Raji (cell line): ENCODE data around the gene RNF151.

ENCODE experiments used
- POLR2A ChIP-seq: IDR thresholded peaks from 2 replicates; pipeline ENCODE4 v1.6.1; 2011; ENCODE audit warnings: low read depth, low read length, control low read depth; ENCODE audit not compliant: insufficient read depth

RNF151 gene

DNA sequence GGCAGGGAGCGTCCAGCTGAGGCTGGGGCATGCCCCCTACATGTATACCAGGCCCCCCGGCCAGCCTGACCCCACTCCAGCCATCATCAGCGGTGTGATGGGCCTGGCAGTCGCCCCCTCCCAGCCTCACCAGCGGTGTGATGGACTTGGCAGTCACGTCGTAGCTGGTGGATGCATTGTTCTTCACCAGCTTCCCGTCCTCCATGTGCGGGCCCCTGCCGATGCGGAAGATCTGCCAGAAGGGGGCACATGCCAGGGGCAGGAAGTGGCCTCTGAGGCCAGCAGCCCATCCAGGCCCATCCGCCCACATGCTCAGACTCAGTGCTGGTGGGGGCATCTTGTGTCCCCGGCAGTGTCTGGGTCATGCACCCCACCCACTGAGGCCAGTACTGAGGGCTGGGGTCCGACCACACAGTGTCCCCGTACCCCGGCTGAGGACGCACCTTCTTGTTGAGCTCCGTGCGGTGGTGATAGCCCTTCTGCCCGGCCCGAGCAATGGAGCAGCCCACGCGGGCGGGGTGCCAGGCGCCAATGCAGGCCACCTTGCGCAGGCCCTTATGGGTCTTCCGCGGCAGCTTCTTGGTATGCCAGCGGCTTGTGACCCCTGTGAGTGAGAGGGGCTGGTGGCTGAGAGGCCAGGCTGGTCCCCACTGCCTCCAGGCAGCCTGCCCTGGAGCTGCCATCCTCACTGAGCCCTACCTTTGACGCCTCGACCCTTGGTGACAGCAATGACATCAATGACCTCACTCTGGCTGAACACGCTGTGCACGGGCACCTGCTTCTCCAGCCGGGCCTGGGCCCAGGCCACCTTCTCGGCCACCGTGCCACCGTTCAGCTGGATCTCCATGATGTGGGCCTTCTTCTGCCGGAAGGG is 19.9 kb upstream of the RNF151 start:
- TF ChIP-seq POLR2A = no peak

DNA sequence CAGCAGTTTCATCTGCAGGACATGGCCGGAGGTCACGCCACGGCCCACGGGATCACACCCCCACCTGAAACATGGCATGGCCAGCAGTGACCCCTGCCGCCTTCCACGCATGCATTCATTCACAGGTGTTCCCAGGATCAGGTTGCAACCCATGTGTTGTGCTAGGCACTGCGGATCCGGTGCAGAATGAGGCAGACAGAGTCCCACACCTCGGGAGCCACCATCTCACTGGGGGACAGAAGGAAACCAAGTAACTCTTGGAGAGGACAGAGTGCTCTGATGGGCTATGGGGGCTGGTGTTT is 19.3 kb upstream of the RNF151 start:
- TF ChIP-seq POLR2A = no peak

DNA sequence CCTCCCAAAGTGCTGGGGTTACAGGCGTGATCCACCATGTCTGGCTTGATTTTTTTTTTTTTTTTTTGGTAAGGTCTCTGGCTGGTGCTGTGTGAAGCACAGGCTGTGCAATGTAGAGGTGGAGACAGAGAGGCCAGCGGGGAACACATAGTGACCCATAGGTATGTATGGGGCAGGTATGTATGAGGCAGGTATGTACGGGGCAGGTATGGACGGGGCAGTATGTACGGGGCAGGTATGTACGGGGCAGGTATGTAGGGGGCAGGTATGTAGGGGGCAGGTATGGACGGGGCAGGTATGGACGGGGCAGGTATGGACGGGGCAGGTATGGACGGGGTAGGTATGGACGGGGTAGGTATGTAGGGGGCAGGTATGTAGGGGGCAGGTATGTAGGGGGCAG is 17.1 kb upstream of the RNF151 start:
- TF ChIP-seq POLR2A = no peak

DNA sequence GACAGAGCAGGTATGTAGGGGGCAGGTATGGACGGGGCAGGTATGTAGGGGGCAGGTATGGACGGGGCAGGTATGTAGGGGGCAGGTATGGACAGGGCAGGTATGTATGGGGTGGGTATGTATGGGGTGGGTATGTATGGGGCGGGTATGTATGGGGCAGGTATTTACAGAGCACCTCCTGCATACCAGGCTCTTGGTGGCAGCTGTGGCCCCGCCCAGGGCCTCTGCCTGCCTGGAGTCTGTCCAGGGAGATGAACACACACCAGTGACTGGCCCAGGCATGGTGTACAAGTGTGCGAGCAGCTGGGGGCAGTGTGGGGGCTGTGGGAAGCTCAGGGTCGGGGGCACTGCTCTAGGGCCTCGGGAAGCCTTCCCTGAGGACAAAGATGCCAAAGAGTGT is 16.6 kb upstream of the RNF151 start:
- no peak for TF ChIP-seq POLR2A

DNA sequence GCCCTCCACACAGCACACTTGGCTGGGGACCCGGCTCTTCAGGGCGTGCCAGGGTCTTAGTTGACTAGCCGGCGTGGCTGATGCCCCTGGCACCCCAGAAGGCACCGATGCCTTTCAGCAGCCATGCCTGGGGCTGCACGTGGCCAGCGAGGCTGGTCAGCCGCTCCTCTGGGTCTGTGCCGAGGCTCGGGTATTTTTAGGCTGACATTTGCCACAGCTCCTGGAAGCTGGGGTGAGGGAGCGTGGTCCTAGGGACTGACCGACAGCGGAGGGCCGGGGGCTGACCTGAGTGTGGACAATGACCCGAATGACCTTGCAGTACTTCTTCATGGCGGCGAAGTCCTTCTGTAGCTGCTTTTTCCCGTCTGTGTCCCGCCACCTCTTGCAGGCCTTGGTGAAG is 16.1 kb upstream of the RNF151 start:
- TF ChIP-seq POLR2A = no peak

DNA sequence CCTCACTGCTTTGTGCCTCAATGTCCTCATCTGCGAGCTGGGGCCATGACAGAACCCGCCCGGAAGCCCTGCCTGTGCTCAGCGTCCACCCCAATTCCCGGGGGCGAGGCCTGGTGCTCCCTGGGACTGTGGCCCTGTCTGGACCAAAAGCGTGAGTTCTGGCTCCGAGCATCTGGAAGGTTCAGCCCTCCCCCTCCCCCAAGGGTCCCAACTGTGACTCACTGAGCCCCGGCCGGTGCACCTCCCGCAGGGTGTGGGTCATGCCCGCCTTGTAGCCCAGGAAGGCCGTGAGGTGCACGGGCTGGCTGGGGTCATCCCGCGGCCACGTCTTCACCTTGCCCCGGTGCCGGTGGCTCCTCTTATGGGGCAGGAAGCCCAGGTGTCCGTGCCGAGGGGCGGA is 12.9 kb upstream of the RNF151 start:
- TF ChIP-seq POLR2A = no peak

DNA sequence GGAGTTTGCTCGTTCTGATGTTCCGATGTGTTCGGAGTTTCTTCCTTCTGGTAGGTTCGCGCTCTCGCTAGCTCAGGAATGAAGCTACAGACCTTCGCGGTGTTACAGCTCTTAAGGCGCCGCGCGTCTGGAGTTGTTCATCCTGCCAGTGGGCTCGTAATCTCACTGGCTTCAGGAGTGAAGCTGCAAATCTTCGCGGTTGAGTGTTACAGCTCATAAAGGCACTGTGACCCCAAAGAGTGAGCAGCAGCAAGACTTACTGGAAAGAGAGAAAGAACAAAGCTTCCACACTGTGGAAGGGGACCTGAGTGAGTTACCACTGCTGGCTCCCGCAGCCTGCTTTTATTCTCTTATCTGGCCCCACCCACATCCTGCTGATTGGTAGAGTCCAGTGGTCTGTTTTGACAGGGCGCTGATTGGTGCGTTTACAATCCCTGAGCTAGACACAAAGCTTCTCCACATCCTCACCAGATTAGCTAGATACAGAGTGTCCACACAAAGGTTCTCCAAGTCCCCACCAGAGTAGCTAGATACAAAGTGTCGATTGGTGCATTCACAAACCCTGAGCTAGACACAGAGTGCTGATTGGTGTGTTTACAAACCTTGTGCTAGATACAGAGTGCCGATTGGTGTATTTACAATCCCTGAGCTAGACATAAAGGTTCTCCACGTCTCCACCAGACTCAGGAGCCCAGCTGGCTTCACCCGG is 9.1 kb upstream of the RNF151 start:
- TF ChIP-seq POLR2A = peak; percentile 50

DNA sequence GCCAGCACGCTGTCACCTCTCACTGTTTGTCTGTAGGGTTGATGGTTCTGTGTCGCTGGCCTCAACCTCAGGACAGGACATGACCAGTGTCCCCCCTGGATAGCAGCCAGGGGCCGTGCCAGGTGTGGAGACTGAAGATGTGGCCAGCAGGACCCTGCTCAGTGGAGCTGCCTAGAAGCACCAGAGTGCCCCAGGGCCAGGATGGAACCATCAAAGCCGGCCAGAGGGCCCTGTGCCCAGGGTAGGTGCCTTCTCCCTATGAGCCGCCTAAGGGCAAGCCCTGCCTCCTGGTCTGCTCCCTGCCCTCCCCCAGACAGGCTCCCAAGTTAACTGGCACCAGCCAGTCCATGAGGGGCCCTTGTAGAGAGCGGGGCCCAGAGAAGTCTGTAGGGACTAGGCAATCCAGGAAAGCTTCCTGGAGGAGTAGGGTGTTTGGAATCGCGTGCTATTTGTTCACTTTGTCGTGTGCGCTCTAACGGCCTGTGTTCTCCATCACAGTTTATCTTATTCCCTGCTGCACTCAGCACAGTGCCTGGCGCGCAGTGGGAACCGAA is 7.9 kb upstream of the RNF151 start:
- no peak for TF ChIP-seq POLR2A

DNA sequence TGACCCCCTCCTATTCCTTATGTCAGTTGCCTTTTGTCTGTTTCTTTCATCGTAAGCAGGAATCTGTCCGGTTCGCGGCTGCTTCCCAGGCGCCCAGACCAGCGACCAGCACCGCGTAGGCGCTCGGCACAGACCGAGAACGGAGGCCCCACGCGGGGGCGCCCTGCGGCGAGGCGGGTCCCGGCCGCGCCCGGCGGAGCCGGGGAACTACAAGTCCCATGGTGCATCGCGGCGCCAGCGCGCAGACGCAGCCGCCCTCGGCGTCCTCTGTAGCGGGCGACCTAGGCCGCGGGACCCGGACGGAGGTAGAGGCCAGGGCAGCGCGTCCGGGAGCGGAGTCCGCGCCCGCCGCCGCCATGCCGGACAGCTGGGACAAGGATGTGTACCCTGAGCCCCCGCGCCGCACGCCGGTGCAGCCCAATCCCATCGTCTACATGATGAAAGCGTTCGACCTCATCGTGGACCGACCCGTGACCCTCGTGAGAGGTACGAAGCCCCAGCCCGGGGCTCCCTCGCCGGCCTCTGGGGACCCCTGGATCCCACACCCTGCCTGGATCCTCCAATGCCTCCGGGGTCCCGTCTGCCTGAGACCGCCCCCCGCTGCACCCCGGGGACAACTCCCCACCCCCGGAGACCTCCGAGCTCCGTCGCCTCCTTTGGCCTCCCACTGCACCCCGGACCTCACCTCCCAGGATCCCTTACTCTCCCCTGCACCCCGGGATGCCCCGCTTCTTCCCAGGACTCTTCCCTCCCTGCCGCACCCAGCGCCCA is 7.2 kb upstream of the RNF151 start, which contains the start of gene NDUFB10:
NDUFB10 (plus strand) TSS at position 270 of the 771 bp plus-strand sequence; CDS start at position 357, 87 bp downstream.
- TF ChIP-seq POLR2A = peak; percentile 95

DNA sequence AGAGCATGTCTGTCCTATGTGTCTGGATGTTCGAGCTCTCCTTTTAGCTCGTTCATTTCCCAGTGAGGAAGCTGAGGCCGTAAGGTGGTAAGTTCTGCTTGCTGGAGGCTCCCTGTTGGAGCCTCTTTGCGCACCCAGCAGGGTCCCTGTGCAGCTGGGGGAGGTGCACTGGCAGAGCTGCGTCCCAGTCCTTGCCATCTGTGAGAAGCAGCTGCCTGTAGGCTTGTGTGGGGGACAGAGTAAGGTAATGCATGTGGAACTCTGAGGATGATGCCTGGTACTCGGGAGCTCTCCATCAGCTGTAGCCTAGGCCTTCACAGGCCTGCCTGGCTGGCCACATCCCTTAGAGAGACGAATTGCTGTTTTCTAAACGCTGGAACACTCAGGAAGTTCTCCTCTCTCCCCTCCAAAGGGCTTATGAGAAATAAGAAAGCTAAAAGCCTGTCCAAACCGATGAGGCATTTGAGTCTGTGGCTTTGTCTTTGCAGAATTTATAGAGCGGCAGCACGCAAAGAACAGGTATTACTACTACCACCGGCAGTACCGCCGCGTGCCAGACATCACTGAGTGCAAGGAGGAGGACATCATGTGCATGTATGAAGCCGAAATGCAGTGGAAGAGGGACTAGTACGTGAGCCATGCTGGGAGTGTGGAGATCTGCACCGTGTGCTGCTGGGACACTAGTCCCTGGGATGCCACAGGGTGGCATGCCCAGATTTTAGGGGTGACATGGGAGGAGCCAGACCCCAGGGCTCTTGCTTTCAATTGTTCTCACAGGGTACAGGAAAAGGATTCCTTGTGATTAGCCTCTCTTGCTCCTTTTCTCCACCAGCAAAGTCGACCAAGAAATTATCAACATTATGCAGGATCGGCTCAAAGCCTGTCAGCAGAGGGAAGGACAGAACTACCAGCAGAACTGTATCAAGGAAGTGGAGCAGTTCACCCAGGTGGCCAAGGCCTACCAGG is 5.7 kb upstream of the RNF151 start:
- TF ChIP-seq POLR2A = peak; percentile 82

DNA sequence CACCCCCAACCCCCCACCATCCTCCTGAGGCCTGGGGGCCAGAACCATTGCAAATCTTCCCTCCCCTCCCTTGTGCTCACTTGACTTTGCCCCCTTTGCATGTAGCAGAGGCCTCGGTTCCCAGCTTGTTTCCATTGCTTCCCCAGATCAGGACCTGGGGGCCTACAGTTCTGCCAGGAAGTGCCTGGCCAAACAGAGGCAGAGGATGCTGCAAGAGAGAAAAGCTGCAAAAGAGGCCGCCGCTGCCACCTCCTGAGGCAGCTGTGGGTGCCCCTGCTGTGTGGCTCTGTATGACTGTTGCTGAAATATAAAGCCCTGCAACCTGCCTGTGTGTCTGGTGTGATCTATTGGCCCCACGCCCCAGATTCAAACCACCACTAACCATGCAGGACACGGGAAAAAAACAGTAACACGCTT is 5.0 kb upstream of the RNF151 start:
- TF ChIP-seq POLR2A = no peak

DNA sequence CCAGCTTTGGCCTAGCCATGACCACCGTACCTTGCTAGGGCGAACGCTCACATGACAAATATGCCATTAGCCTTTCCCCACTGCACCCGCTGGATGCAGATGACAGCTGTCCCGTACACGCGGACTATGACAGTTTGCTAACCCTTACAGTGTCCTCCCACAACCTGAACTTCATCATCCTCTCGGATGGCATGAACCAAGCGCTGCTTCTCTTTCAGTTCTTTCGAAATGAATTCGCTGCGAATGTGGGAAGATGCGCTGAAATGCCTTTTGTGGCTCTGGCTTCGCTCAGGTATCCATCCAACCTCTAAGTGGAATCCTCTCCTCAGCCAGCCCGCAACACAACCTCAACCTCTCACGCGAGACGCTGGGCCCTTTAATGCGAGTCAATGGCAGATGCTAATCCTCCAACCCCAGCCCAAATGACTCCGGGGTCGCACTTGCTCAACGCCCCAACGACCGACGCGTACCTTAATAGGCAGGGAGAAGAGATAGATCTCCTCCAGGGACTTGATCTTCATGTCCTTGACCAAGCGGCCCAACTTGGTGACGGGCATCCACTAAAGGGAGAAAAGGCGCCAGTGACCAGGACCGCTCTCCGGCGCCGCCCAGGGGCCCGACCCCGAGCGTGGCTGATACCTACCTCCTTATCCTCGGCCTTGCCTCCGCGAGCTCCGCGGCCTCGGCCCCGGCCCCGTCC is 2.7 kb upstream of the RNF151 start:
- TF ChIP-seq POLR2A = 0 out of 2 replicates have a peak, but pooled peaks have one; percentile 11
